Esophagus muscularis mucosa (tissue), 4 donors: ENCODE data around the gene RPS3. TPM values are rescaled to one million over a fixed set of nuclear protein-coding genes. Genes with fewer than 3 reads are reported as not detected.

Experiments used
- DNase-seq: peaks from one replicate; pipeline ENCODE4 v3.0.0-alpha.2; 2017; ENCODE audit errors: extremely low spot score
- H3K27ac ChIP-seq, 4 donors: fragments of 200-600 bp; sonication (generic); replicated peaks in 1 of 4; 1 replicate in 3 of 4; 2 replicates in 1 of 4; pipeline ENCODE4 v1.5.1; 2016 to 2019; ENCODE audit warnings: mild to moderate bottlenecking in 1 of 4
- H3K27me3 ChIP-seq, 4 donors: fragments of 200-600 bp; sonication (generic); one replicate each; pipeline versions ENCODE4 v1.5.1 to v1.6.0; 2016 to 2019
- H3K36me3 ChIP-seq, 4 donors: fragments of 200-600 bp; sonication (generic); one replicate each; pipeline ENCODE4 v1.5.1; 2016 to 2019
- H3K4me1 ChIP-seq, 4 donors: fragments of 200-600 bp; sonication (generic); one replicate each; pipeline ENCODE4 v1.5.1; 2016 to 2019
- H3K4me3 ChIP-seq, 4 donors: fragments of 200-600 bp; sonication (generic); 1 replicate in 2 of 4; 2 replicates in 2 of 4; pipeline ENCODE4 v1.5.1; 2016 to 2019; ENCODE audit warnings: mild to moderate bottlenecking in 4 of 4, moderate library complexity in 1 of 4
- H3K9me3 ChIP-seq, 4 donors: fragments of 200-600 bp; sonication (generic); 1 replicate in 3 of 4; 2 replicates in 1 of 4; pipeline ENCODE4 v1.5.1; 2016 to 2019
- EP300 ChIP-seq: sonication (generic); formaldehyde crosslinking; IDR thresholded peaks from one replicate; pipeline ENCODE4 v1.6.1; 2017; ENCODE audit warnings: antibody characterized with exemption
- POLR2A ChIP-seq: fragments of 450-650 bp; IDR thresholded peaks from one replicate; pipeline ENCODE4 v1.6.1; 2017; ENCODE audit warnings: antibody characterized with exemption, moderate library complexity, mild to moderate bottlenecking, low read depth
- POLR2AphosphoS5 ChIP-seq, 2 donors: sonication (generic); formaldehyde crosslinking; IDR thresholded peaks; one replicate each; pipeline ENCODE4 v1.6.1; 2017; ENCODE audit warnings: antibody characterized with exemption in 2 of 2
- WGBS: methylation state at CpG from one replicate; pipeline ENCODE4 v1.1.5; 2018; 5-methylcytosine and 5-hydroxymethylcytosine counted together
- intact Hi-C: fragments of 100-400 bp; cut with DNase I; formaldehyde crosslinking; loops from one replicate; pipeline ENCODE4 v1.15.1; 2023
- total RNA-seq, 4 donors: library from RNA; depleted of rRNA; stranded (reverse); fragments of >200 nt; gene quantifications; one replicate each; pipeline versions ENCODE4 v1.1.0 to v1.2.1, GENCODE V29; 2016
- TF ChIP-seq, protein P1 (sequence below), 3 experiments: fragments of 200-600 bp in 2 of 3; fragments of 450-650 bp in 1 of 3; sonication (generic) in 2 of 3; IDR thresholded peaks; one replicate each; pipeline ENCODE4 v1.5.1; 2017 to 2019; ENCODE audit warnings: antibody characterized with exemption in 3 of 3, mild to moderate bottlenecking in 2 of 3, moderate library complexity in 1 of 3

RPS3 gene
- total RNA-seq, 4 donors from 2014 or later, result 879 to 1,878 (median 1,387) TPM

DNA sequence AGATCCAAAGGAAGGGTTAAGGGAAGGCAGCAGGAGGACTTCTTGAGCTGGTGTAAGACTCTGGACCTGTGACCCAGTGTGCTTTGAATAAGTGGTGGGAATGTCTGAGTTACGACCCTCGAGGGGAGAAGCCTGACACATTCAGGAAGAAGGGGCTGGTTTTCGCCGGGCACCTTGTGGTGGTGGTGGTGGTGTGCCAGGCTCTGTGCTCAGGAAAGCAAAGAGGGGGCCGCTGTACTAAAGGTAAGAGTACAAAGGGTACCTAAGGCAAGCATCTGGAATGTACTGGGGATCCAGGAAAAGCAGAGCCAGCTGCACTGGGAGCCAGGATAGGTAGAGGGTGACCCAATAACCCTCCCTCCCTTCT lies 27.4 kb downstream of the RPS3 start:
- H3K4me3 ChIP-seq, result no peak overlapping the region
- H3K27ac ChIP-seq, result no peak overlapping the region
- peaks cover 10 to 36% (median 30%) of the 10 kb centered on the region in 4 donors for H3K4me1 ChIP-seq
- WGBS, result 92% methylated on average over 5 of the region's 5 CpGs
- intact Hi-C loops, result no loop called here
- H3K36me3 ChIP-seq, result peaks cover 0 to 22% (median 18%) of the 10 kb centered on the region in 4 donors
- H3K27me3 ChIP-seq, result peaks cover 0 to 35% (median 16%) of the 10 kb centered on the region in 4 donors
- no peak for DNase-seq
- H3K9me3 ChIP-seq, result peaks cover 0 to 7% (median 3%) of the 10 kb centered on the region in 4 donors
- TF ChIP-seq, protein P1, sequence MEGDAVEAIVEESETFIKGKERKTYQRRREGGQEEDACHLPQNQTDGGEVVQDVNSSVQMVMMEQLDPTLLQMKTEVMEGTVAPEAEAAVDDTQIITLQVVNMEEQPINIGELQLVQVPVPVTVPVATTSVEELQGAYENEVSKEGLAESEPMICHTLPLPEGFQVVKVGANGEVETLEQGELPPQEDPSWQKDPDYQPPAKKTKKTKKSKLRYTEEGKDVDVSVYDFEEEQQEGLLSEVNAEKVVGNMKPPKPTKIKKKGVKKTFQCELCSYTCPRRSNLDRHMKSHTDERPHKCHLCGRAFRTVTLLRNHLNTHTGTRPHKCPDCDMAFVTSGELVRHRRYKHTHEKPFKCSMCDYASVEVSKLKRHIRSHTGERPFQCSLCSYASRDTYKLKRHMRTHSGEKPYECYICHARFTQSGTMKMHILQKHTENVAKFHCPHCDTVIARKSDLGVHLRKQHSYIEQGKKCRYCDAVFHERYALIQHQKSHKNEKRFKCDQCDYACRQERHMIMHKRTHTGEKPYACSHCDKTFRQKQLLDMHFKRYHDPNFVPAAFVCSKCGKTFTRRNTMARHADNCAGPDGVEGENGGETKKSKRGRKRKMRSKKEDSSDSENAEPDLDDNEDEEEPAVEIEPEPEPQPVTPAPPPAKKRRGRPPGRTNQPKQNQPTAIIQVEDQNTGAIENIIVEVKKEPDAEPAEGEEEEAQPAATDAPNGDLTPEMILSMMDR (IDR thresholded peaks at IDR 0.05), result no peak
- TF ChIP-seq POLR2AphosphoS5 (IDR thresholded peaks at IDR 0.05), result no peak
- TF ChIP-seq EP300, result no peak
- no peak for TF ChIP-seq POLR2A

DNA sequence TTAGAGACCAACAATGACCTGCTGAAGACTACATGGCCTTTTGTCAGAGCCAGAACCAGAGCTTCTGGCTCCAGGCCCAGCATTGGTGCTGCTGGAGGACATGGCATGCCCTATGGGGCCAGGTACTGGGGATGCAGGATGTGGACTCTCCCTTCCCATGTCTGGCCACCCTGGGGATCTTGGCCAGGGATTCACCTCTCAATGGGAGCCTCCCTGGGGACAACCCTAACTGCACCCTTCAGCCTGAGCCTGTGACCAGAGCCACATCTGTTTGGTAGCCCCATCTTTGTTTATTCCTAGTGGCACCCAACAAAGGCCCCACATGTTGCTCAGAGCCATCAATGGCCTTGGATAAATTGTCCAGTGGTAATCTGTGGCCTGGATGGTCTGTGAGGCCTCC lies 27.9 kb downstream of the RPS3 start:
- peaks cover 0 to 40% (median 16%) of the 10 kb centered on the region in 4 donors for H3K27me3 ChIP-seq
- no peak overlapping the region for H3K4me3 ChIP-seq
- no peak overlapping the region for H3K27ac ChIP-seq
- H3K9me3 ChIP-seq, result peaks cover 0 to 7% (median 3%) of the 10 kb centered on the region in 4 donors
- no peak for DNase-seq
- no peak for TF ChIP-seq EP300
- TF ChIP-seq POLR2AphosphoS5 (IDR thresholded peaks at IDR 0.05), result no peak
- no peak for TF ChIP-seq POLR2A
- TF ChIP-seq, protein P1 (IDR thresholded peaks at IDR 0.05), result no peak
- H3K4me1 ChIP-seq, result peaks cover 10 to 38% (median 30%) of the 10 kb centered on the region in 4 donors
- H3K36me3 ChIP-seq, result peaks cover 0 to 18% (median 16%) of the 10 kb centered on the region in 4 donors
- intact Hi-C loops, result no loop called here

DNA sequence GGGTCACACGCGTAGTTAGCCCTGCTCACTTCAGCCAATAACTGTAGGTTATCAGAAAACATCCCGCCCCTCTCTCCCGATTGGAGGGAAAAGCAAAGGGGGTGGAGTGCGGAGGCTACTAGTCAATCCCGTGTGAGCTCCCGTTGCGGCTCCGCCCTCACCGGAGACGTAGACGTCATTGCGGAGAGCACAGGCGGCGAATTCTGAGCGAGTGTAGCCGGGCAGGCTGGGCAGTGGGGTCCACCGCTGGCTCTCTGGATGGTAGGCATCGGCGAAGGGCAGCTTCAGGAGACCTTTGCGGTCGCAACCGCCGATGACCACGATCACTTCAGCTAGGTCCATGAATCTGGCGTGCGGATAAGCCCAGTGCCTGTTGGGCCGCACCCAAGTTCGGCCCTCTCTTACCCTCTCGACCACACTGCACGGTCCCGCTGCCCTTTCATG lies 29.0 kb downstream of the RPS3 start:
- Histone ChIP-seq H3K4me3 (peak overlapping the region; percentile 42 to 61 (median 55)), H3K9me3 (peaks cover 0 to 7% (median 3%) of the 10 kb centered on the region in 4 donors), H3K27me3 (peaks cover 0 to 51% (median 16%) of the 10 kb centered on the region in 4 donors), H3K36me3 (peaks cover 0 to 6% (median 5%) of the 10 kb centered on the region in 4 donors), H3K27ac (peak overlapping the region in 2 of 4 donors; percentile 63 to 64), H3K4me1 (peaks cover 10 to 41% (median 30%) of the 10 kb centered on the region in 4 donors)
- WGBS, result 43% methylated on average over 14 of the region's 32 CpGs
- intact Hi-C loops, result no loop called here
- TF ChIP-seq, protein P1 (IDR thresholded peaks at IDR 0.05), result no peak
- TF ChIP-seq POLR2AphosphoS5 (IDR thresholded peaks at IDR 0.05), result peak; percentile 69 to 85
- DNase-seq, result peak; percentile 97

DNA sequence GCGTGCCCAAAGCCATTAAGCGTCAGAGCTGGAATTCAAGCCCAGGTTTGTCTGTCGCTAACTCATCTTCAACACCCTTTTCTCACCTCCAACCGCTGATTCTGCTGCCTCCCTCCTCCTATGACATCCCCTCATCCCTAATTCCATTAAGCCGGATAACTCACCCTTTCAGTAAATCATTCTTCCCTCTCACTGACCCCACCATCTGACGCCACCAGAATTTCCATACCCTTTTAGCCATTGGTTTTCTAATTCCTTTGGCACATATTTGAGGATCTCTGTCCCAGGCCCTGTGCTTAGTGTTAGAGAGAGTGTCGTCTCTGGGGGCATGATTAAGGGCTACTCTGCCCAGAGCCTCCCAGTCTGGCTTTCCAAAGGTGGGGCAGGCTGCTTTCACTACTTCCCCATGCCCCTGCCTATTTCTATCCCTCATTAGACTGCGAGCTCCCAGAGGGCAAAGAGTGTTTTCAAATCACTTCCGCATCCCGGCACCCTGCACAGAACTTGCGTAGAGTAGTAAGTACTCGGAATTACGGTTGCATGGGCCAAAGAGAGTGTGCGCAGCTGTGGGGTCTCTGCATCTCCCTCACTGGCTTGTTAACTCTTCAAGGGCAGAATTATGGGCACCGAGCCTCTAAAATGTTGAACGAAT lies 29.8 kb downstream of the RPS3 start:
- H3K4me3 ChIP-seq, result peak overlapping the region in 3 of 4 donors; percentile 53 to 61 (median 57)
- intact Hi-C loops, result no loop called here
- TF ChIP-seq, protein P1 (IDR thresholded peaks at IDR 0.05), result no peak
- TF ChIP-seq POLR2A, result no peak
- TF ChIP-seq EP300, result no peak
- no peak for TF ChIP-seq POLR2AphosphoS5 (IDR thresholded peaks at IDR 0.05)
- peaks cover 0 to 55% (median 16%) of the 10 kb centered on the region in 4 donors for H3K27me3 ChIP-seq
- DNase-seq, result no peak
- WGBS, result 76% methylated on average over 16 of the region's 16 CpGs
- H3K4me1 ChIP-seq, result peaks cover 10 to 41% (median 30%) of the 10 kb centered on the region in 4 donors
- no peak overlapping the region for H3K27ac ChIP-seq
- H3K9me3 ChIP-seq, result peaks cover 0 to 7% (median 3%) of the 10 kb centered on the region in 4 donors
- H3K36me3 ChIP-seq, result no peaks in the 10 kb centered on the region

DNA sequence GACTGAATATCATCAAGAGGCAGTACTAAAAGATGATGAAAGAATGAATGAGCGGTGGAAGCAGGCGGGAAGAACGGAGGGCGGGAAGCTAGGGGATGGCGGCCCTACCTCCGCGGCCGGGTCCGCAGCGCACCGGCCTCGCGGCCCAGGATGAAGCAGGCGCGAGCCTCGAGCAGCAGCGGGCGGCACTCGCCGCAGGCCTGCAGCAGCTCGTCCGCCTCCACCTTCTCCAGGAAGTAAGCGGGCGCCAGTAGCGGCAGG lies 30.3 kb downstream of the RPS3 start:
- DNase-seq, result no peak
- intact Hi-C loops, result no loop called here
- 35% methylated on average over 5 of the region's 25 CpGs for WGBS
- no peak overlapping the region for H3K27ac ChIP-seq
- peaks cover 0 to 7% (median 3%) of the 10 kb centered on the region in 4 donors for H3K9me3 ChIP-seq
- H3K36me3 ChIP-seq, result peaks cover 0 to under 1% (median 0%) of the 10 kb centered on the region in 4 donors
- H3K27me3 ChIP-seq, result peaks cover 0 to 55% (median 16%) of the 10 kb centered on the region in 4 donors
- no peak for TF ChIP-seq EP300
- TF ChIP-seq, protein P1 (IDR thresholded peaks at IDR 0.05), result no peak
- H3K4me3 ChIP-seq, result peak overlapping the region; percentile 47 to 60 (median 50)
- peaks cover 10 to 41% (median 30%) of the 10 kb centered on the region in 4 donors for H3K4me1 ChIP-seq
